Islet of Langerhans (tissue), 1 donor: ENCODE measurements around the gene MYO5A.
A peak's percentile ranks its signal among the peaks of the same experiment; 100 is the strongest.
"Not testable (repeated sequence)": the region's sequence is repeated elsewhere in the genome, so short reads cannot be mapped to it uniquely, and the experiment has no call there.

Experiments
- FAIRE-seq: peaks from one replicate; lab custom pipeline; 2011; peaks lifted over from hg19 to GRCh38; lab: Jason Lieb, UNC

The MYO5A gene

GRCh38 chr15:52417521-52417920, 111.2 kb downstream of the MYO5A start:
- FAIRE-seq: no peak

GRCh38 chr15:52416566-52416965, 112.1 kb downstream of the MYO5A start:
- FAIRE-seq: not testable (repeated sequence)

GRCh38 chr15:52415628-52416027, 113.1 kb downstream of the MYO5A start:
- FAIRE-seq: no peak

GRCh38 chr15:52414936-52415335, 113.7 kb downstream of the MYO5A start:
- FAIRE-seq: no peak

GRCh38 chr15:52408823-52409222, 119.9 kb downstream of the MYO5A start:
- FAIRE-seq: no peak

- FAIRE-seq: no peak
These were observed 121.3 kb downstream of the MYO5A start for GRCh38 chr15:52407374-52407773.

GRCh38 chr15:52406601-52407000, 122.1 kb downstream of the MYO5A start:
- no peak for FAIRE-seq

GRCh38 chr15:52405856-52406255, 122.8 kb downstream of the MYO5A start:
- FAIRE-seq: no peak

- no peak for FAIRE-seq
These were observed 131.6 kb downstream of the MYO5A start for GRCh38 chr15:52397118-52397517.

GRCh38 chr15:52394118-52394517, 134.6 kb downstream of the MYO5A start:
- no peak for FAIRE-seq

- no peak for FAIRE-seq
These were observed 136.5 kb downstream of the MYO5A start for GRCh38 chr15:52392008-52392687.

- no peak for FAIRE-seq
These were observed 137.6 kb downstream of the MYO5A start for GRCh38 chr15:52391069-52391468.

GRCh38 chr15:52385670-52386069, 143.0 kb downstream of the MYO5A start:
- FAIRE-seq: no peak

- FAIRE-seq: no peak
These were observed 145.5 kb downstream of the MYO5A start for GRCh38 chr15:52383100-52383588.

GRCh38 chr15:52382647-52383046, 146.0 kb downstream of the MYO5A start:
- FAIRE-seq: no peak

- FAIRE-seq: peak; percentile 27
These were observed 149.1 kb downstream of the MYO5A start for GRCh38 chr15:52379395-52380106.

GRCh38 chr15:52378746-52379394, 149.8 kb downstream of the MYO5A start:
- no peak for FAIRE-seq

- FAIRE-seq: no peak
These were observed 158.7 kb downstream of the MYO5A start for GRCh38 chr15:52370010-52370409.

- FAIRE-seq: no peak
These were observed 159.2 kb downstream of the MYO5A start for GRCh38 chr15:52369455-52369854.

- no peak for FAIRE-seq
These were observed 159.7 kb downstream of the MYO5A start for GRCh38 chr15:52369030-52369429.

GRCh38 chr15:52368402-52368801, 160.3 kb downstream of the MYO5A start:
- no peak for FAIRE-seq

GRCh38 chr15:52362497-52362896, 166.2 kb downstream of the MYO5A start:
- FAIRE-seq: no peak

GRCh38 chr15:52361975-52362494, 166.6 kb downstream of the MYO5A start:
- no peak for FAIRE-seq
